Heart left ventricle (tissue), 16 donors: ENCODE measurements around the gene MEST. TPM values are rescaled to one million over a fixed set of nuclear protein-coding genes. Genes with fewer than 3 reads are reported as not detected.

Experiments used
- ATAC-seq, 4 donors: fragments of 200-7000 bp; cut with Tn5 transposase; one replicate each; pipeline ENCODE4 v1.9.1; 2020 to 2022; ENCODE audit warnings: moderate library complexity in 4 of 4, mild to moderate bottlenecking in 3 of 4, moderate number of reproducible peaks in 1 of 4
- DNase-seq, 5 donors: peaks; one replicate each; pipeline ENCODE4 v3.0.0-alpha.2; 2020
- H3K27ac ChIP-seq, 12 donors: fragments of 200-600 bp; sonication (generic) in 4 of 12; one replicate each; pipeline versions ENCODE4 v1.5.0 to v1.8.0; 2016 to 2022; ENCODE audit warnings: mild to moderate bottlenecking in 2 of 12
- H3K27me3 ChIP-seq, 9 donors: fragments of 200-600 bp; sonication (generic) in 2 of 9; one replicate each; pipeline versions ENCODE4 v1.5.1 to v1.8.0; 2016 to 2022; ENCODE audit warnings: mild to moderate bottlenecking in 3 of 9
- H3K36me3 ChIP-seq, 9 donors: fragments of 200-600 bp; sonication (generic) in 2 of 9; one replicate each; pipeline versions ENCODE4 v1.5.0 to v1.8.0; 2018 to 2022; ENCODE audit warnings: mild to moderate bottlenecking in 2 of 9
- H3K4me1 ChIP-seq, 12 donors: fragments of 200-600 bp; sonication (generic) in 4 of 12; one replicate each; pipeline versions ENCODE4 v1.5.0 to v1.8.0; 2016 to 2022; ENCODE audit warnings: mild to moderate bottlenecking in 3 of 12
- H3K4me3 ChIP-seq, 12 donors: fragments of 200-600 bp; sonication (generic) in 4 of 12; one replicate each; pipeline versions ENCODE4 v1.5.0 to v1.8.0; 2017 to 2022; ENCODE audit warnings: mild to moderate bottlenecking in 9 of 12, moderate library complexity in 4 of 12
- H3K9me3 ChIP-seq, 12 donors: fragments of 200-600 bp; sonication (generic) in 4 of 12; one replicate each; pipeline versions ENCODE4 v1.5.0 to v1.8.0; 2016 to 2022; ENCODE audit warnings: mild to moderate bottlenecking in 1 of 12
- POLR2A ChIP-seq, 2 donors: fragments of 450-650 bp; IDR thresholded peaks; one replicate each; pipeline ENCODE4 v1.6.1; 2017; ENCODE audit warnings: antibody characterized with exemption in 2 of 2, mild to moderate bottlenecking in 2 of 2, moderate library complexity in 2 of 2
- WGBS, 4 donors: extraction: QIAGEN DNeasy Blood & Tissue Kit in 2 of 4; methylation state at CpG; one replicate each; pipeline versions ENCODE4 v1.1.5 to v1.1.7; 2013 to 2018; 5-methylcytosine and 5-hydroxymethylcytosine counted together
- intact Hi-C, 10 donors: fragments of 100-400 bp; cut with DNase I; formaldehyde crosslinking; loops; one replicate each; pipeline versions ENCODE4 v1.11.1 to v1.14.2; 2022
- polyA plus RNA-seq, 2 donors: library from polyadenylated mRNA; stranded (reverse); fragments of 200-250 nt; gene quantifications; one replicate each; pipeline ENCODE4 v1.2.3, GENCODE V29; 2013
- total RNA-seq, 9 donors: library from RNA; depleted of rRNA in 2 of 9; stranded (reverse); fragments of >200 nt in 2 of 9; fragmentation: NEBNext Ultra II Directional in 3 of 9; extraction: Animal tissue kit (Norgen Biotek cat#: 25700) in 3 of 9; gene quantifications; one replicate each; pipeline versions ENCODE4 v1.1.0 to v1.2.4, GENCODE V29; 2016 to 2023
- TF ChIP-seq, protein P1 (sequence below), 12 donors: fragments of 200-600 bp; sonication (generic) in 4 of 12; IDR thresholded peaks; one replicate each; pipeline versions ENCODE4 v1.5.0 to v1.8.0; 2018 to 2022; ENCODE audit warnings: antibody characterized with exemption in 12 of 12, mild to moderate bottlenecking in 5 of 12
- donor health status: ischemic (EF 13 %, LVEDD 7.1; RV severe dilation, severe dysfunction).
- donor health status: healthy with polysubstance abuse.
- donor health status: DM: no; HTN: yes; CAD: no.
- donor health status: DM: no; HTN: no; CAD: no.
- donor health status: ischemic (EF 25% LVEDD 6.9; RV normal size, moderate dysfunction).
- donor health status: ischemic (EF 25% LVEDD 5.7; RV mildly dilated, moderate dysfunction).
- donor health status: healthy.
- donor health status: DM: yes; HTN: yes; CAD: no.
- donor health status: ischemic (EF 35%, LVEDD 5.7; RV mildly dilated, moderate dysfunction).
- donor health status: nonischemic (EF 11% LVEDD 7.7; RV severe dilation, severe dysfunction).
- donor health status: DM: yes; HTN: yes; CAD: no.
- donor health status: PGD.
- donor health status: ischemic (EF 29% LVEDD 5.4; RV normal size, mild dysfunction).
- donor health status: nonischemic (EF 23%, LVEDD 6.1; RV moderate dilation, normal function).

The MEST gene
- total and polyA plus RNA-seq, 11 donors = 0.79 to 46.0 (median 4.2) TPM

DNA sequence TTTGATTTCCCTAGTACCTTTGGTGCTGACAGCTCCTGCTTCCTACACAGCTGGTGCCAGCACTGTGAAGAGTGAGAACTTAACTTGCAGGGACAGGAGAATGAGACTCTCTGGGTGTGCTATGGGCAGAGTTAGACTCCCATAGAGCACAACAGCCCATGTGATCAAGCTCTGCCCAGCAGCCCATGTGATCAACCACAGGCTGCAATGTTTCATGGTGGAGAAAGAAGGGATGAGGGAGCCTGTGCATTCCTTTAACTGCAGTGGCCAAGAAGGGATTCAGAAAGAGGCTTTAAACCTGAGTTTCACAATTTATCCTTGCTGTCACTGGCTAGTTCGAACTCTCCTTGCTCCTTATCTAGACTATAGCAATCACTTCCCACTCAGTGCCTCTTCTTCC, 10.0 kb upstream of the MEST start:
- H3K9me3 ChIP-seq = peaks cover 0 to 17% (median 4%) of the 10 kb centered on the region in 12 donors
- no peak overlapping the region for H3K27ac ChIP-seq
- H3K36me3 ChIP-seq = no peaks in the 10 kb centered on the region
- DNase-seq = no peak
- TF ChIP-seq, protein P1, sequence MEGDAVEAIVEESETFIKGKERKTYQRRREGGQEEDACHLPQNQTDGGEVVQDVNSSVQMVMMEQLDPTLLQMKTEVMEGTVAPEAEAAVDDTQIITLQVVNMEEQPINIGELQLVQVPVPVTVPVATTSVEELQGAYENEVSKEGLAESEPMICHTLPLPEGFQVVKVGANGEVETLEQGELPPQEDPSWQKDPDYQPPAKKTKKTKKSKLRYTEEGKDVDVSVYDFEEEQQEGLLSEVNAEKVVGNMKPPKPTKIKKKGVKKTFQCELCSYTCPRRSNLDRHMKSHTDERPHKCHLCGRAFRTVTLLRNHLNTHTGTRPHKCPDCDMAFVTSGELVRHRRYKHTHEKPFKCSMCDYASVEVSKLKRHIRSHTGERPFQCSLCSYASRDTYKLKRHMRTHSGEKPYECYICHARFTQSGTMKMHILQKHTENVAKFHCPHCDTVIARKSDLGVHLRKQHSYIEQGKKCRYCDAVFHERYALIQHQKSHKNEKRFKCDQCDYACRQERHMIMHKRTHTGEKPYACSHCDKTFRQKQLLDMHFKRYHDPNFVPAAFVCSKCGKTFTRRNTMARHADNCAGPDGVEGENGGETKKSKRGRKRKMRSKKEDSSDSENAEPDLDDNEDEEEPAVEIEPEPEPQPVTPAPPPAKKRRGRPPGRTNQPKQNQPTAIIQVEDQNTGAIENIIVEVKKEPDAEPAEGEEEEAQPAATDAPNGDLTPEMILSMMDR (IDR thresholded peaks at IDR 0.05) = no peak
- no peak for TF ChIP-seq POLR2A (IDR thresholded peaks at IDR 0.05)
- no peak overlapping the region for H3K4me3 ChIP-seq
- peaks cover 0 to 14% (median 9%) of the 10 kb centered on the region in 12 donors for H3K4me1 ChIP-seq
- ATAC-seq = no peak
- WGBS, 4 donors = 48 to 68% (median 59%) methylated on average over 1 of the region's 1 CpG
- intact Hi-C loops = loop anchor here in 4 of 10 donors (10.0 kb wide), 4 partner anchors 193 to 237 kb away; no protein-coding TSS in a partner anchor
- H3K27me3 ChIP-seq = peaks cover 0 to 39% (median 7%) of the 10 kb centered on the region in 9 donors

DNA sequence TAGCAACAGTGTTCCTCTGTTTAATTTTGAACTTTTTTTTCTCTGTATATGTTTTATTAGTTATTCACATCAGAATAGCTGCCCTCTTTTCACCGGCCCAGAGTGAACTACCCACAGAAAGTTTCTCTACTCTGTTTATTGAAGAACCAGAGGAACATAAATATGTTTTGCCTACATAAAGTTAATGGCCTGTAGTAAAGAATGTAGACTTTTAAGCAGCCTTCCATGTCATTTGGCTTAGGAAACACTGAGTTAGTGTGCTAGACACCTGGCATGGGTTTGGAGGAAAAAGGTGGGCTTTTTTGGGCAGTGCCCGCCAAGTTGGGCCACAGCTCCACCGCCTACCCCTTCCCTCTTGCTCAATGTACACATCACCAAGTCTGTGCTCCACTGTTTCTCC, 8.9 kb upstream of the MEST start:
- no peak for TF ChIP-seq POLR2A (IDR thresholded peaks at IDR 0.05)
- 94 to 99% (median 96%) methylated on average over 3 of the region's 3 CpGs for WGBS, 4 donors
- intact Hi-C loops = loop anchor here in 4 of 10 donors (10.0 kb wide), 4 partner anchors 192 to 238 kb away; no protein-coding TSS in a partner anchor
- no peak for ATAC-seq
- Histone ChIP-seq H3K27ac (no peak overlapping the region), H3K27me3 (peaks cover 0 to 39% (median 7%) of the 10 kb centered on the region in 9 donors), H3K9me3 (peaks cover 0 to 9% (median 2%) of the 10 kb centered on the region in 12 donors), H3K4me1 (peaks cover 0 to 14% (median 9%) of the 10 kb centered on the region in 12 donors), H3K4me3 (no peak overlapping the region), H3K36me3 (no peaks in the 10 kb centered on the region)
- DNase-seq = no peak

DNA sequence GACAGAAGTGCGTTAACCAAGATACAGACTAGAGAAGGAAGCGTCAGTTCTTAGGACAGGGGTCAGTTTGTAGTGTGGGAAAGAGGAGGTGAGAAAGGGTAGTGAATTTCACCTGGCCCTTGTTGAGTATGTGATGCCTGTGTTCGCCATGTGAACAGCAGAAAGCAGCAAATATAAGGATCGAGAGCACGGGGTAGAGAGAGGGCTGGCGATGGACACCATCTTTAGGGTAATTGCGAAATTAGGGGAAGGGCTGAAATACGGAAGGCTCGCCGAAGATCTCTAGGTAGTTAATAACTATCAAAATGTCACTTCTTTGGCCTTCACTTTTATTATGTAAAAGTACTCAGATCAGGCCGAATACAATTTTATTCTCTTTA, 6.2 kb upstream of the MEST start:
- no peak for ATAC-seq
- WGBS, 4 donors = 73 to 75% (median 74%) methylated on average over 11 of the region's 11 CpGs
- no peak overlapping the region for H3K27ac ChIP-seq
- TF ChIP-seq, protein P1 (IDR thresholded peaks at IDR 0.05) = no peak
- TF ChIP-seq POLR2A (IDR thresholded peaks at IDR 0.05) = no peak
- H3K36me3 ChIP-seq = no peaks in the 10 kb centered on the region
- intact Hi-C loops = loop anchor here in 5 of 10 donors (5.0 to 10.0 kb wide), 5 partner anchors 189 to 241 kb away; no protein-coding TSS in a partner anchor
- H3K27me3 ChIP-seq = peaks cover 0 to 39% (median 12%) of the 10 kb centered on the region in 9 donors
- H3K9me3 ChIP-seq = no peaks in the 10 kb centered on the region
- no peak for DNase-seq
- H3K4me3 ChIP-seq = peak overlapping the region in 11 of 12 donors; percentile 34 to 57 (median 53)
- H3K4me1 ChIP-seq = peaks cover 0 to 27% (median 13%) of the 10 kb centered on the region in 12 donors

DNA sequence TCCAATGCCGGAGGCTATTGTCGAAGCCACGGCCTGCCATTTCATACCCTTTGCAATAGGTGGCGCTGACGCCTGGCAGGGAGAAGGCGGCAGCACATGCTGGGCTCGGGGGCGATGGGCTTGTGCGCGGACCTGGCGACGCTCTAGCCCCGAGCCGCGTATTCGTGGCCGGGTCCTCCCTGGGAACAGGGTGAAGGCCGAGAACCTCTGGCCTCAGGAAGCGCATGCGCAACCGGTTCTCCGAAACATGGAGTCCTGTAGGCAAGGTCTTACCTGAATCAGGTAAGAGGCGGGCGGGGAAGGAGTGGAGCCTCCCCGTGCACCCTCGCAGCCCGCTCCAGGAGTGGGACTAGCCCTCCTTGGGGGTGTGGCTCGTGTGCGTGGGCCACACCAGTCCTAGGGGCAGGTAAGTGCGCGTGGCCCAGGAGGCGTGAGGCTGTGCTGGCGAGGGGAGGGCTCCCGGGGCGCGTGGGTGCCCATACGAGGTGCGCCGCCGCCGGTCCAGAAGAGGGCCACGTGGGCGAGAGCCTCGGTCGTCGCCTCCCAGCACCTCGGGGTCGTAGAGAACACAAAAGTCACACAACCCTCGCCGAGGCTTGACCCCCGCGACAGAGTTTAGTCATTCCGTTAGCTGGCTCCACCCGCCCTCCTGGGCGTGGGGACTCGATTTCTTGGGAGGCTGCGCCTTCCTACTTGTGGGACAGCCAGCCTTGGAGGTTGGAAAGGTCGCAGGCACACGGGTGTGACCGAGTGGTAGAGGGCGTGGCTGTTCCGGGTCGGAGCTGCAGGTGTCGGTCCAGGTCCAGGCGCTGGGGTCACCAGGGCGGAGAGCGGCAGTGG, 5.6 kb upstream of the MEST start:
- WGBS, 4 donors = 7 to 26% (median 14%) methylated on average over 42 to 67 of the region's 67 CpGs
- TF ChIP-seq, protein P1 (IDR thresholded peaks at IDR 0.05) = peak; percentile 58 to 81 (median 70)
- no peak for TF ChIP-seq POLR2A (IDR thresholded peaks at IDR 0.05)
- ATAC-seq = peak in 3 of 4 donors; percentile 76 to 78 (median 78)
- Histone ChIP-seq H3K27me3 (peaks cover 0 to 39% (median 13%) of the 10 kb centered on the region in 9 donors), H3K9me3 (no peaks in the 10 kb centered on the region), H3K4me3 (peak overlapping the region in 11 of 12 donors; percentile 34 to 57 (median 53)), H3K27ac (no peak overlapping the region), H3K36me3 (no peaks in the 10 kb centered on the region), H3K4me1 (peaks cover 0 to 29% (median 13%) of the 10 kb centered on the region in 12 donors)
- intact Hi-C loops = loop anchor here in 5 of 10 donors (5.0 to 10.0 kb wide), 5 partner anchors 188 to 242 kb away; no protein-coding TSS in a partner anchor
- DNase-seq = peak; percentile 32 to 70 (median 60)
